ENCODE results near the gene TREH.

The TREH gene

GRCh38 chr11:118656563-118657165 is 22.8 kb downstream of the TREH start:
- TF ChIP-seq CTCF (IDR thresholded peaks at IDR 0.05; ENCODE audit: low read depth, low read length): no peak
- H3K4me3 ChIP-seq (replicated peaks in 1 of 2; ENCODE audit: low read depth in 2 of 2, low read length in 2 of 2): no peak overlapping the region
- DNase-seq (ENCODE audit: low read depth in 2 of 2): no peak

GRCh38 chr11:118655486-118656190 is 23.8 kb downstream of the TREH start:
- DNase-seq (ENCODE audit: low read depth in 2 of 2): no peak
- TF ChIP-seq CTCF (IDR thresholded peaks at IDR 0.05; ENCODE audit: low read depth, low read length): no peak
- H3K4me3 ChIP-seq (replicated peaks in 1 of 2; ENCODE audit: low read depth in 2 of 2, low read length in 2 of 2): no peak overlapping the region

DNA sequence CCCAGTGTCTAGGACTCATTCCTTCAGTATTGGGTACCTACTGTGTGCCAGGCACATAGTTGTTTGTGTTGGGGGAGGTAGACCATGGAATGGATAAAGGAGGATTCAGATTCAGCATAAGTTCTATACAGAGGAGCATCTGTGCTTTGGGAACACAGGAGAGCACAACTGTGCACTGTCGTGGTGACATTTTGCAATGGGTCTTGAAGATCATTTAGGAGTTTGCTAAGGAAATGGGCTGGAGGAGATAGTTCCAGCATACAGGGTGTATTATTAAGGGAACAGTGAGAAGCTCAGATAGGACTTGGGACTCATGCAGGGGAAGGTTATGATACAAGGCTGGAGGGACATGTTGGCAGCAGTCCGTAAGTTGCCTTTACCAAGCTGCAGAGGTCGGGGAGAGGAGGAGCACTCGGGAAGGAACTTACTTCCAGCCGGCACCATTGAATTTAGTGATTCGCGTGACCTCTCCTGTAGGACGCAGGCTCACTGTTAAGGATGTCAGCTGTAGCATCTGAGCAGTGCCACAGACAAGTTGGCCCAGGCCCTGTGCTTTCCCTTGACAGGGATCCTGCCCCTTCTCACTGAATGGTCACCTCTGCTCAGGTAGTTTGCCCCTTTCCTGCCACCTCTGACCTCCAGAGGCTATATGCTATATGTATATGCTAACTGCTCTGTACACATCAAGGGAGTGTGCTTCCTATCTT is 25.6 kb downstream of the TREH start:
- H3K4me3 ChIP-seq (replicated peaks in 1 of 2; ENCODE audit: low read depth in 2 of 2, low read length in 2 of 2): no peak overlapping the region
- DNase-seq (ENCODE audit: low read depth in 2 of 2): no peak
- no peak for TF ChIP-seq CTCF (IDR thresholded peaks at IDR 0.05; ENCODE audit: low read depth, low read length)

GRCh38 chr11:118652681-118653181 is 26.7 kb downstream of the TREH start:
- H3K4me3 ChIP-seq (replicated peaks in 1 of 2; ENCODE audit: low read depth in 2 of 2, low read length in 2 of 2): no peak overlapping the region
- no peak for DNase-seq (ENCODE audit: low read depth in 2 of 2)
- TF ChIP-seq CTCF (IDR thresholded peaks at IDR 0.05; ENCODE audit: low read depth, low read length): no peak

- no peak for DNase-seq (ENCODE audit: low read depth in 2 of 2)
- TF ChIP-seq CTCF (IDR thresholded peaks at IDR 0.05; ENCODE audit: low read depth, low read length): no peak
- H3K4me3 ChIP-seq (replicated peaks in 1 of 2; ENCODE audit: low read depth in 2 of 2, low read length in 2 of 2): no peak overlapping the region
These were observed 27.6 kb downstream of the TREH start for GRCh38 chr11:118651820-118652219.

DNA sequence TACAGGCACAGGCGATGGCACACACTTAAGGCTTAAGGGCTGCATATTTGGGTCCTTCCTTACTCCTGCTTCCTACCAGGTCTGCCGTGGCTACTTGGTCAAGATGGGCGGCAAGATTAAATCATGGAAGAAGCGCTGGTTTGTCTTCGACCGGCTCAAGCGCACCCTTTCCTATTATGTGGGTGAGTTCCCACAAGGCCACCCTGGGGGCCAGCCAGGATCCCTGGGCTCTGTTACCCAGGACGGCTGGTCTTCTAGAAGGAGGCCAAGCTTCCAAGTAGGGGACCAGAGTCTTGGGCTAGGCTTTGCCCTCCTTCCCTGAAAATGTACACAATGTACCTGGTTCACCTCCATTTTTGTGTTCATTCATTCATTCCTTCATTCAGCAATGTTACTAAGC is 29.1 kb downstream of the TREH start:
- TF ChIP-seq CTCF (IDR thresholded peaks at IDR 0.05; ENCODE audit: low read depth, low read length): no peak
- no peak for DNase-seq (ENCODE audit: low read depth in 2 of 2)
- H3K4me3 ChIP-seq (replicated peaks in 1 of 2; ENCODE audit: low read depth in 2 of 2, low read length in 2 of 2): no peak overlapping the region

Data from cardiac fibroblast (primary cell).